Sigmoid colon (tissue), 4 donors: ENCODE data around the gene PSAP.

Experiments used
- CTCF ChIP-seq, 4 experiments: fragments of 450-650 bp in 3 of 4; fragments of 200-600 bp in 1 of 4; IDR thresholded peaks; one replicate each; pipeline ENCODE4 v1.5.1; 2016 to 2019; ENCODE audit warnings: antibody characterized with exemption in 4 of 4, mild to moderate bottlenecking in 3 of 4, moderate library complexity in 2 of 4
- EP300 ChIP-seq, 4 donors: sonication (generic); formaldehyde crosslinking; IDR thresholded peaks; one replicate each; pipeline ENCODE4 v1.6.1; 2017; ENCODE audit warnings: antibody characterized with exemption in 4 of 4

GRCh38 chr10:71833451-71834342 is 17.4 kb downstream of the PSAP start:
- TF ChIP-seq EP300 (IDR thresholded peaks at IDR 0.05) (no peak), CTCF (IDR thresholded peaks at IDR 0.05) (no peak)
